H1 (cell line): ENCODE measurements around the gene CST11. TPM values are rescaled to one million over a fixed set of nuclear protein-coding genes. Genes with fewer than 3 reads are reported as not detected.

Source experiments
- CTCF ChIA-PET: fragments of 300-600 bp; sonication (Branson Sonifier 250); formaldehyde crosslinking; loops from one replicate; lab custom pipeline; 2021; ENCODE audit not compliant: partially characterized antibody; lab: Charles Lee
- POLR2A ChIA-PET: fragments of 300-600 bp; sonication (Branson Sonifier 250); formaldehyde crosslinking; loops from one replicate; lab custom pipeline; 2021; ENCODE audit warnings: inconsistent platforms; ENCODE audit not compliant: partially characterized antibody; lab: Charles Lee
- DNase-seq, 2 experiments: peaks; one replicate each; pipeline versions ENCODE4 v3.0.0 to v3.0.0-alpha.2; 2010 to 2022; ENCODE audit warnings: low spot score in 2 of 2, low read depth in 1 of 2, mixed read lengths in 1 of 2
- FAIRE-seq: peaks from 2 replicates; lab custom pipeline; 2011; peaks lifted over from hg19 to GRCh38; lab: Jason Lieb, UNC
- H2AFZ ChIP-seq: 2 replicates; pipeline ENCODE4 v1.8.1; 2012; ENCODE audit warnings: low read length, inconsistent platforms
- H2AK5ac ChIP-seq: 2 replicates; pipeline ENCODE4 v1.6.1; 2013; ENCODE audit warnings: low read depth, low read length
- H2BK120ac ChIP-seq: replicated peaks from 2 replicates; pipeline ENCODE3; 2013; ENCODE audit warnings: low read depth, low read length, inconsistent platforms
- H2BK12ac ChIP-seq: 2 replicates; pipeline ENCODE4 v1.6.1; 2013; ENCODE audit warnings: low read depth, low read length
- H2BK15ac ChIP-seq: 2 replicates; pipeline ENCODE4 v1.6.1; 2013; ENCODE audit warnings: low read length
- H2BK20ac ChIP-seq: 2 replicates; pipeline ENCODE4 v1.6.1; 2013; ENCODE audit warnings: low read length
- H2BK5ac ChIP-seq: 2 replicates; pipeline ENCODE4 v1.6.1; 2013; ENCODE audit warnings: low read depth, low read length
- H3K14ac ChIP-seq: 2 replicates; pipeline ENCODE4 v1.6.1; 2013; ENCODE audit warnings: inconsistent platforms; ENCODE audit not compliant: insufficient read length
- H3K18ac ChIP-seq: 2 replicates; pipeline ENCODE4 v1.6.1; 2013; ENCODE audit warnings: low read length; ENCODE audit errors: extremely low read depth
- H3K23ac ChIP-seq: 2 replicates; pipeline ENCODE4 v1.6.1; 2013; ENCODE audit warnings: inconsistent platforms; ENCODE audit not compliant: insufficient read length
- H3K23me2 ChIP-seq: 2 replicates; pipeline ENCODE4 v1.6.1; 2013; ENCODE audit warnings: low read depth, low read length
- H3K27ac ChIP-seq: 2 replicates; pipeline ENCODE4 v1.6.1; 2011; ENCODE audit warnings: low read depth, low read length, inconsistent platforms
- H3K27me3 ChIP-seq, 4 experiments: replicated peaks in 1 of 4; 1 replicate in 1 of 4; 2 replicates in 3 of 4; pipeline versions ENCODE4 v1.6.1 to v1.8.1; 2011 to 2013; ENCODE audit warnings: low read length in 3 of 4, mild to moderate bottlenecking in 3 of 4, inconsistent platforms in 2 of 4, mixed read lengths in 2 of 4, moderate library complexity in 1 of 4; ENCODE audit not compliant: control insufficient read depth in 3 of 4, insufficient read depth in 3 of 4; ENCODE audit errors: extremely low read depth in 1 of 4
- H3K36me3 ChIP-seq, 4 experiments: 2 replicates each; pipeline versions ENCODE4 v1.6.1 to v1.8.1; 2011 to 2013; ENCODE audit warnings: mild to moderate bottlenecking in 4 of 4, low read length in 3 of 4, moderate library complexity in 2 of 4, control low read depth in 1 of 4, inconsistent platforms in 1 of 4; ENCODE audit not compliant: insufficient read depth in 4 of 4, control insufficient read depth in 2 of 4
- H3K4ac ChIP-seq: replicated peaks from 2 replicates; pipeline ENCODE3; 2013; ENCODE audit warnings: low read length, low read depth, mixed read lengths, inconsistent platforms; ENCODE audit not compliant: insufficient read length
- H3K4me1 ChIP-seq, 4 experiments: replicated peaks in 1 of 4; 1 replicate in 1 of 4; 2 replicates in 3 of 4; pipeline versions ENCODE4 v1.6.1 to v1.8.1; 2011 to 2013; ENCODE audit warnings: low read length in 3 of 4, inconsistent platforms in 2 of 4, mixed read lengths in 1 of 4; ENCODE audit not compliant: insufficient read depth in 4 of 4, control insufficient read depth in 3 of 4
- H3K4me2 ChIP-seq, 2 experiments: 2 replicates each; pipeline versions ENCODE4 v1.6.1 to v1.8.1; 2011 to 2013; ENCODE audit warnings: low read depth in 2 of 2, low read length in 2 of 2, control low read depth in 1 of 2, inconsistent platforms in 1 of 2, mild to moderate bottlenecking in 1 of 2; ENCODE audit not compliant: insufficient read depth in 1 of 2
- H3K4me3 ChIP-seq, 4 experiments: fragments of 200-600, 300-600 bp in 1 of 4; sonication (generic), shearing (Covaris generic), sonication (Bioruptor Twin) in 1 of 4; 2 replicates each; pipeline versions ENCODE4 v1.5.1 to v1.8.1; 2011 to 2016; ENCODE audit warnings: low read length in 4 of 4, low read depth in 3 of 4, control low read depth in 2 of 4, inconsistent platforms in 2 of 4, mild to moderate bottlenecking in 2 of 4, mixed read lengths in 1 of 4, moderate library complexity in 1 of 4; ENCODE audit not compliant: insufficient read depth in 2 of 4; ENCODE audit errors: extremely low read depth in 1 of 4
- H3K56ac ChIP-seq: replicated peaks from 2 replicates; pipeline ENCODE3; 2013; ENCODE audit warnings: low read depth, mild to moderate bottlenecking, mixed read lengths, low read length, inconsistent platforms; ENCODE audit not compliant: insufficient read length
- H3K79me1 ChIP-seq: 2 replicates; pipeline ENCODE4 v1.6.1; 2013; ENCODE audit warnings: low read depth, low read length, control low read depth
- H3K79me2 ChIP-seq, 2 experiments: 2 replicates each; pipeline versions ENCODE4 v1.6.1 to v1.8.1; 2012 to 2013; ENCODE audit warnings: low read length in 2 of 2, mild to moderate bottlenecking in 2 of 2, inconsistent platforms in 1 of 2; ENCODE audit not compliant: insufficient read depth in 2 of 2, control insufficient read depth in 1 of 2
- H3K9ac ChIP-seq, 4 experiments: replicated peaks in 1 of 4; 1 replicate in 1 of 4; 2 replicates in 3 of 4; pipeline versions ENCODE4 v1.6.1 to v1.8.1; 2011 to 2013; ENCODE audit warnings: low read depth in 3 of 4, low read length in 3 of 4, control low read depth in 2 of 4, mild to moderate bottlenecking in 2 of 4, moderate library complexity in 2 of 4, inconsistent platforms in 1 of 4; ENCODE audit errors: extremely low read depth in 1 of 4
- H3K9me3 ChIP-seq, 2 experiments: 2 replicates each; pipeline versions ENCODE4 v1.6.1 to v1.8.1; 2012 to 2013; ENCODE audit warnings: mild to moderate bottlenecking in 2 of 2, moderate library complexity in 2 of 2, control low read depth in 1 of 2, inconsistent platforms in 1 of 2, low read depth in 1 of 2, low read length in 1 of 2, mixed read lengths in 1 of 2; ENCODE audit not compliant: insufficient read depth in 2 of 2
- H4K20me1 ChIP-seq, 2 experiments: replicated peaks in 1 of 2; 2 replicates each; pipeline versions ENCODE3 to v1.8.1; 2011 to 2013; ENCODE audit warnings: inconsistent platforms in 2 of 2, low read length in 2 of 2, mild to moderate bottlenecking in 1 of 2; ENCODE audit not compliant: insufficient read depth in 2 of 2, control insufficient read depth in 1 of 2
- H4K5ac ChIP-seq: 2 replicates; pipeline ENCODE4 v1.6.1; 2013; ENCODE audit warnings: low read length, low read depth, mixed read lengths, inconsistent platforms; ENCODE audit not compliant: insufficient read length
- H4K8ac ChIP-seq: 2 replicates; pipeline ENCODE4 v1.8.0; 2013; ENCODE audit warnings: mild to moderate bottlenecking, moderate library complexity, low read length, inconsistent platforms; ENCODE audit not compliant: insufficient read depth; ENCODE audit errors: extremely low read depth
- H4K91ac ChIP-seq: replicated peaks from 2 replicates; pipeline ENCODE3; 2013; ENCODE audit warnings: low read length, mixed read lengths, inconsistent platforms; ENCODE audit not compliant: insufficient read length
- BRCA1 ChIP-seq: IDR thresholded peaks from 2 replicates; pipeline ENCODE4 v1.6.1; 2012; ENCODE audit warnings: low read depth, low read length, improper control_type of control experiment
- GTF2F1 ChIP-seq: IDR thresholded peaks from 2 replicates; pipeline ENCODE4 v1.6.1; 2012; ENCODE audit warnings: low read depth, low read length, improper control_type of control experiment, borderline replicate concordance
- WGBS, 2 experiments: shearing (Covaris generic) in 1 of 2; methylation state at CpG; one replicate each; pipeline versions ENCODE4 v1.1.6 to v1.1.7; 2013 to 2015; ENCODE audit warnings: low lambda C conversion rate in 2 of 2, mixed read lengths in 2 of 2, inconsistent platforms in 1 of 2, low coverage in 1 of 2, missing lambda C conversion rate in 1 of 2; ENCODE audit not compliant: insufficient replicate concordance in 2 of 2, insufficient coverage in 1 of 2, insufficient read length in 1 of 2; ENCODE audit errors: extremely low coverage in 1 of 2, missing lambda C conversion rate in 1 of 2; 5-methylcytosine and 5-hydroxymethylcytosine counted together
- polyA plus RNA-seq, 7 experiments: library from polyadenylated mRNA; depleted of rRNA in 3 of 7; stranded (reverse) in 5 of 7; unstranded in 2 of 7; fragments of >200 nt in 5 of 7; fragments of 200-250 nt in 2 of 7; gene quantifications; 1 replicate in 5 of 7; 2 replicates in 1 of 7; 4 replicates in 1 of 7; pipeline versions ENCODE4 v1.2.1 to v1.2.3, GENCODE V29; 2011 to 2013; ENCODE audit warnings: missing spikeins in 2 of 7, mixed read lengths in 2 of 7
- total RNA-seq: library from RNA; stranded (reverse); fragmentation: NEBNext Ultra II Directional; extraction: Animal tissue kit (Norgen Biotek cat#: 25700); gene quantifications from 2 replicates; pipeline ENCODE4 v1.2.1, GENCODE V29; 2021

CST11 gene
- total and polyA plus RNA-seq, 2 of the 8 experiments (the other 6 are each of a cell fraction or from before 2014, with no cell fraction given) = 2.0 TPM; not detected in 1

DNA sequence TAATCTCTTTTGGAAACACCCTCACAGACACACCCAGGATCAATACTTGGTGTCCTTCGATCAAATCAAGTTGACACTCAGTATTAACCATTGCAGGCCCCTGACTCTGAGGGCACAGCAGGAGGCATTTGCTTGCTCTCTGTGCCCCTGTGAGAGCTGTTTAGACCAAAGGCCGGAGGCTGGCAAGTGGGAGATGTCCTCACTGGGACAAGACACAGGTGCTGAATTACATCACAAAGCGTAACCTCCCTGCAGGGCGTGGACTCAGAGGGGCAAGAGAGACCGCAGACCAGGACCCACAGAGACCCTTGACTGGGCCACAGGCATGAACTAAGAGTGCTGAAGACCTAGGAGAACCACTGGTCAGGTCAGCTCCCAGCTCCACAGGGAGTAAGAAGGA is 38.1 kb upstream of the CST11 start, which contains the start of gene CST8:
TSS of gene CST8 (plus strand) at position 301 of the 400 bp plus-strand sequence. CDS start 551 bp downstream, outside the sequence.
- peak in 1 of 2 experiments; percentile 38 for DNase-seq
- no peaks in the 10 kb centered on the region for H3K4me1 ChIP-seq
- WGBS, 2 experiments = 95% methylated on average over 5 of the region's 5 CpGs; no CpG with 5 or more reads in 1 of the 2 experiments
- H4K91ac ChIP-seq = no peak within 1 kb of the TSS
- no peak within 1 kb of the TSS for H4K5ac ChIP-seq
- H3K79me1 ChIP-seq = no peaks in the 10 kb centered on the region
- H2BK15ac ChIP-seq = no peak within 1 kb of the TSS; the same call in 1 of the 2 replicates
- peak within 1 kb of the TSS; percentile 53; the same call in 1 of the 2 replicates for H2BK12ac ChIP-seq
- 0 out of 2 replicates have a peak, but pooled peaks cover 2% of the 10 kb centered on the region for H3K23me2 ChIP-seq
- no peak within 1 kb of the TSS for H2BK120ac ChIP-seq
- peak within 1 kb of the TSS; percentile 24; the same call in 1 of the 2 replicates for H2BK20ac ChIP-seq
- POLR2A ChIA-PET = no interaction called here
- H3K23ac ChIP-seq = no peak within 1 kb of the TSS
- H3K56ac ChIP-seq = no peak within 1 kb of the TSS
- H3K4me3 ChIP-seq = no peak within 1 kb of the TSS
- no peak within 1 kb of the TSS for H3K4me2 ChIP-seq
- no peaks in the 10 kb centered on the region for H3K27me3 ChIP-seq
- peak within 1 kb of the TSS; percentile 15 for H3K4ac ChIP-seq
- H3K79me2 ChIP-seq = no peaks in the 10 kb centered on the region
- no peak within 1 kb of the TSS for H3K27ac ChIP-seq
- H4K8ac ChIP-seq = no peak within 1 kb of the TSS
- peaks cover 2% of the 10 kb centered on the region in 2 experiments; a peak in 3 of 4 replicates for H3K9me3 ChIP-seq
- no peak within 1 kb of the TSS; the same call in 1 of the 2 replicates for H2BK5ac ChIP-seq
- TF ChIP-seq GTF2F1 (no peak), BRCA1 (no peak)
- TF ChIP-seq, all 59 proteins: peak for 0
- Histone ChIP-seq H2AK5ac (no peak within 1 kb of the TSS; the same call in 1 of the 2 replicates), H3K36me3 (no peaks in the 10 kb centered on the region), H3K18ac (no peak within 1 kb of the TSS), H2AFZ (no peak within 1 kb of the TSS; the same call in 1 of the 2 replicates), H3K9ac (no peak within 1 kb of the TSS), H4K20me1 (no peaks in the 10 kb centered on the region), H3K14ac (no peak within 1 kb of the TSS)
- FAIRE-seq = no peak
- CTCF ChIA-PET = interaction anchor here (0.6 kb wide), 1 partner anchor 44 kb away, joined by 3 read pairs; no protein-coding TSS in a partner anchor
